ENCODE measurements around the gene METTL23.
"Not testable (repeated sequence)": the region's sequence is repeated elsewhere in the genome, so short reads cannot be mapped to it uniquely, and the experiment has no call there.

Gene METTL23

GRCh38 chr17:76695059-76695831, 31.4 kb upstream of the METTL23 start:
- DNase-seq (ENCODE audit: low spot score): no peak

- no peak for DNase-seq (ENCODE audit: low spot score)
Observed at GRCh38 chr17:76696763-76697701, 29.6 kb upstream of the METTL23 start.

GRCh38 chr17:76697702-76698465, 28.8 kb upstream of the METTL23 start:
- DNase-seq (ENCODE audit: low spot score): no peak

- DNase-seq (ENCODE audit: low spot score): not testable (repeated sequence)
Observed at GRCh38 chr17:76698466-76698977, 28.1 kb upstream of the METTL23 start.

GRCh38 chr17:76700270-76700616, 26.4 kb upstream of the METTL23 start:
- DNase-seq (ENCODE audit: low spot score): no peak

GRCh38 chr17:76700617-76701470, 25.8 kb upstream of the METTL23 start:
- no peak for DNase-seq (ENCODE audit: low spot score)

GRCh38 chr17:76701471-76701967, 25.1 kb upstream of the METTL23 start:
- no peak for DNase-seq (ENCODE audit: low spot score)

- no peak for DNase-seq (ENCODE audit: low spot score)
Observed at GRCh38 chr17:76702076-76702475, 24.6 kb upstream of the METTL23 start.

- no peak for DNase-seq (ENCODE audit: low spot score)
Observed at GRCh38 chr17:76702941-76703637, 23.6 kb upstream of the METTL23 start.

GRCh38 chr17:76704805-76705204, 21.8 kb upstream of the METTL23 start:
- no peak for DNase-seq (ENCODE audit: low spot score)

- no peak for DNase-seq (ENCODE audit: low spot score)
Observed at GRCh38 chr17:76706817-76707216, 19.8 kb upstream of the METTL23 start.

GRCh38 chr17:76707985-76708807, 18.4 kb upstream of the METTL23 start:
- peak; percentile 80 for DNase-seq (ENCODE audit: low spot score)

- peak; percentile 70 for DNase-seq (ENCODE audit: low spot score)
Observed at GRCh38 chr17:76709077-76709950, 17.3 kb upstream of the METTL23 start.

- DNase-seq (ENCODE audit: low spot score): not testable (repeated sequence)
Observed at GRCh38 chr17:76709951-76710862, 16.4 kb upstream of the METTL23 start.

GRCh38 chr17:76710863-76711611, 15.6 kb upstream of the METTL23 start, which contains the start of gene MXRA7:
MXRA7 (minus strand) TSS chr17:76710965; CDS start chr17:76710946, 19 bp downstream.
- DNase-seq (ENCODE audit: low spot score): peak; percentile 70

GRCh38 chr17:76712321-76712720, 14.3 kb upstream of the METTL23 start:
- DNase-seq (ENCODE audit: low spot score): not testable (repeated sequence)
